Hepatocyte (in vitro differentiated cells): Measurements from ENCODE around the gene MGMT.

Experiments used
- CTCF ChIP-seq: fragments of 200-600 bp; sonication (generic); IDR thresholded peaks from 2 replicates; pipeline ENCODE4 v1.5.1; 2016; ENCODE audit warnings: antibody characterized with exemption, mild to moderate bottlenecking; ENCODE audit not compliant: poor library complexity
- EZH2phosphoT487 ChIP-seq: fragments of 200-600 bp; sonication (generic); IDR thresholded peaks from one replicate; pipeline ENCODE4 v1.6.1; 2018; ENCODE audit warnings: antibody characterized with exemption, mild to moderate bottlenecking, low read depth, moderate library complexity; ENCODE audit not compliant: unreplicated experiment, severe bottlenecking

DNA sequence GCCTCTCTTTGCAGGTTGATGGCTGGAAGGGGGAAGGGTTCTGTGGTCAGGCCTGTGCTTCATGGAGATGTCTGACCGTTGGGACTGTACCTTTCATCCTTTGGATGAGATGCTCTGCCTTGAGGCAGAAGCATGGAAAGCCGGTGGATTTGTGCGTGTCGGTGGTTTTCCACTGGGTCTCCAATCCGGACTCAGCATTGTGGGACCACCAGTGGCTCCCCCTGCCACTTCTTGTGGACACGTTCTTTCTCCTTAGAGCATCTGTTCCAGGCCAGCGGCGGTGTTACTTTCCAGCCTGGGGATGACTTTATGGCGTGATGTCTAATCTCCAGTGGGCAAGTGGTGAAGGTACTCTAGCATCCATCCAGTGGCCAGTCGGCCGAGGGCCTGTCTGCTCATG is 178.4 kb downstream of the MGMT start:
- TF ChIP-seq CTCF (no peak), EZH2phosphoT487 (no peak)
